Measurements from ENCODE around the gene STAP2. TPM values are rescaled to one million over a fixed set of nuclear protein-coding genes. Genes with fewer than 3 reads are reported as not detected.

STAP2 gene
- total RNA-seq, 1 experiment from 2014 or later: 20.3 TPM

GRCh38 chr19:4373013-4373367, 34.4 kb upstream of the STAP2 start:
- H3K27ac Mint-ChIP-seq (ENCODE audit: low read depth, unreplicated experiment): no peak overlapping the region
- no TSS peak for BruUV-seq (replicated peaks)
- ChIA-PET POLR2A (interaction anchor here (0.8 to 1.4 kb wide), 2 partner anchors 12 to 27 kb away, joined by 4 read pairs; partner anchors contain the start of gene SH3GL1), CTCF (no interaction called here)
- H3K27me3 Mint-ChIP-seq (ENCODE audit: insufficient read depth, unreplicated experiment): no peaks in the 10 kb centered on the region
- no peak overlapping the region for H3K4me3 Mint-ChIP-seq (ENCODE audit: unreplicated experiment)
- intact Hi-C loops (cut with micrococcal nuclease): no loop called here
- H3K4me1 Mint-ChIP-seq (ENCODE audit: insufficient read depth, unreplicated experiment): peaks cover 46% of the 10 kb centered on the region
- peaks cover 38% of the 10 kb centered on the region for H3K36me3 Mint-ChIP-seq (ENCODE audit: insufficient read depth, unreplicated experiment)
- no peak for DNase-seq (ENCODE audit: unreplicated experiment)
- no peak for TF ChIP-seq CTCF (IDR thresholded peaks at IDR 0.05; ENCODE audit: unreplicated experiment)
- H3K9me3 Mint-ChIP-seq (ENCODE audit: unreplicated experiment): no peaks in the 10 kb centered on the region

- peaks cover 41% of the 10 kb centered on the region for H3K36me3 Mint-ChIP-seq (ENCODE audit: insufficient read depth, unreplicated experiment)
- H3K4me1 Mint-ChIP-seq (ENCODE audit: insufficient read depth, unreplicated experiment): peaks cover 42% of the 10 kb centered on the region
- no peaks in the 10 kb centered on the region for H3K9me3 Mint-ChIP-seq (ENCODE audit: unreplicated experiment)
- DNase-seq (ENCODE audit: unreplicated experiment): no peak
- H3K4me3 Mint-ChIP-seq (ENCODE audit: unreplicated experiment): no peak overlapping the region
- no peaks in the 10 kb centered on the region for H3K27me3 Mint-ChIP-seq (ENCODE audit: insufficient read depth, unreplicated experiment)
- BruUV-seq (replicated peaks): no TSS peak
- POLR2A ChIA-PET: interaction anchor here (0.8 to 1.2 kb wide), 2 partner anchors 28 to 29 kb away, joined by 4 read pairs; partner anchors contain the start of gene SH3GL1
- no peak for TF ChIP-seq CTCF (IDR thresholded peaks at IDR 0.05; ENCODE audit: unreplicated experiment)
- intact Hi-C loops (cut with micrococcal nuclease): no loop called here
- CTCF ChIA-PET: no interaction called here
- H3K27ac Mint-ChIP-seq (ENCODE audit: low read depth, unreplicated experiment): peak overlapping the region; percentile 9
Observed at GRCh38 chr19:4372165-4373012, 33.8 kb upstream of the STAP2 start.

- peaks cover 45% of the 10 kb centered on the region for H3K36me3 Mint-ChIP-seq (ENCODE audit: insufficient read depth, unreplicated experiment)
- no peaks in the 10 kb centered on the region for H3K9me3 Mint-ChIP-seq (ENCODE audit: unreplicated experiment)
- POLR2A ChIA-PET: interaction anchor here (0.9 to 2.4 kb wide), 3 partner anchors 8 to 30 kb away, joined by 3 to 29 read pairs (median 4); partner anchors contain the start of genes CHAF1A and SH3GL1
- peak overlapping the region; percentile 9 for H3K27ac Mint-ChIP-seq (ENCODE audit: low read depth, unreplicated experiment)
- H3K27me3 Mint-ChIP-seq (ENCODE audit: insufficient read depth, unreplicated experiment): no peaks in the 10 kb centered on the region
- DNase-seq (ENCODE audit: unreplicated experiment): no peak
- H3K4me1 Mint-ChIP-seq (ENCODE audit: insufficient read depth, unreplicated experiment): peaks cover 34% of the 10 kb centered on the region
- intact Hi-C loops (cut with micrococcal nuclease): no loop called here
- no peak overlapping the region for H3K4me3 Mint-ChIP-seq (ENCODE audit: unreplicated experiment)
- CTCF ChIA-PET: interaction anchor here (2.4 kb wide), 1 partner anchor 29 kb away, joined by 12 read pairs; the partner anchor contains the start of gene SH3GL1
- no peak for TF ChIP-seq CTCF (IDR thresholded peaks at IDR 0.05; ENCODE audit: unreplicated experiment)
- BruUV-seq (replicated peaks): no TSS peak
Observed at GRCh38 chr19:4371247-4372164, 32.9 kb upstream of the STAP2 start.
